HG03378 (cell line): ENCODE measurements around the gene KDM3A.
"Not testable (repeated sequence)": the region's sequence is repeated elsewhere in the genome, so short reads cannot be mapped to it uniquely, and the experiment has no call there.

Experiments
- ATAC-seq: cut with Tn5 transposase; IDR thresholded peaks from one replicate; pipeline ENCODE4 v1.9.1; 2021; ENCODE audit warnings: mild to moderate bottlenecking, moderate library complexity; ENCODE audit not compliant: unreplicated experiment

The KDM3A gene

DNA sequence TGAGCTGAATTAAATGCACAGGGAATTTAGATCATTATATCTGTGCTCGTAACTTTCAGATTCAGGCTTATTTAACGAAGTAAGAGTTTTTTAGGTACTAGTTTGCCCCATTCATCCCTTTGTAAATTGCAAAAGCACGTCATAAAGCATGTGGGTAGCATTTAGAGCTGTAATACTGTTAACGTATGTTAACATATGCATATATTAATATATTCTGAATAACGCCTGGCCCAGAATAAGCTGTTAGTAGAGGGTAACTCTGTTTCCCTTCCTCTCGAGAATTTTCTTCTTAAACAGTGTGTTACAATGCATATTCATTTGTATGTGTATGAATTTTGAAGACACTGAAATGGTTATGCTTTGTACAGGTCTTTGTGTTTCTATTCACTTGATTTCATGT lies 30.5 kb downstream of the KDM3A start:
- no peak for ATAC-seq

DNA sequence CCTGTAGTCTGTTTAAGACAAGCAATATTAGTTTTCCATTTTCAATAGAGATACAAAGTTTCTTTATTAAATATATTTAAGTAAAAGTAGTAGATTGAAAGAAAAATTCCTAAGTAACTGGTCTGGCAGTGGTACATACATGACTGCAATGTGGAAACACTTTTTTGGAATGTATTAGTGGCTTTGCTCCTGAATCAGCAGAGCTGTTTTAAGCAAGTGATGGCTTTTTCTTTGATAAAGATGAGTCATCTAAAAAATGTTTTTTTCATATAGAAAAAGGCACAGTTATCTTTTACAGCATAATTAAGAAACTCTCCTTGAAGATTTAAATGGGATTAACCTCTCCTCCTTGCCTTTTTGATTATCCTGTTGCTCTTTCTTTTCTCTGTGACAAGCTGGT lies 34.9 kb downstream of the KDM3A start:
- ATAC-seq: no peak

- ATAC-seq: no peak
These were observed 35.7 kb downstream of the KDM3A start for GRCh38 chr2:86476918-86477317.

DNA sequence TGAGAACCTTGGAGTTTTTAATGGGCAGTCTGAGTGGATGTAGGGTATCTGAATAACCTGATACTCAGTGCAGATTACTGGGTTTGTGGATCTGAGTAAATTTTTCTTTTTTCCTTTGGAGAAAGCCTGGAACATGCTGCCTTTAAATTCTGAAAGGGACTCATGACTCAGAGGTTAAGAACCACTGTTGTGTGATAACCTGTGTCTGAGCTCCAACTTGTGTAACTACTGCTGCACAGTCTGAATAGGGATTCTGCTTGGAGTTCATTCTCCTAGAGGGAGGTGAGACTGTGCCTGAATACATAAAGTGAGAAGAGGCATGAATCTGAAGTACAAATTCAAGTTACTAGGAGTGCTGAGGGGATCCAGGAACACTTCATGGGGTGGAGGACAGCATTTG lies 36.2 kb downstream of the KDM3A start:
- ATAC-seq: no peak

- ATAC-seq: no peak
These were observed 38.9 kb downstream of the KDM3A start for GRCh38 chr2:86480105-86480504.

GRCh38 chr2:86482034-86482433 lies 40.9 kb downstream of the KDM3A start:
- ATAC-seq: no peak

DNA sequence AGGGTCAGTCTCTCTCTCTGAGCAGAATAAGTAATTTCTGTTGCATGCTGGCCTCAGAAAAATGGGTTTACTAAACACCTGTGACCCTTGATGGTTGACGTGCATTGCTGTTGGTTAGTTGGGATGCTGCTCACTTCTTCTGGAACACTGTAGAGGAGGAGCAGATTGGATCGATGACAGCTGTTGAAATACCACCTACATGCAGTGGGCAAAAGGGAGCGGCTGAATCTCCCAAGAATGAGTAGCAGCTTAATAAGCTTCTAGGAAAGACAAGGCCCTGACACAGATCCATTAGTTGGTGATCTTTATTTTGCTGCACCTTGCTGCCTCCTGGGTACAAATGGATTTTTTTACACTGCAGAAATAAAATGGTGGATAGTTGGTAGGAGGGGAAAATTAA lies 43.2 kb downstream of the KDM3A start:
- no peak for ATAC-seq

- ATAC-seq: no peak
These were observed 43.9 kb downstream of the KDM3A start for GRCh38 chr2:86485103-86485502.

DNA sequence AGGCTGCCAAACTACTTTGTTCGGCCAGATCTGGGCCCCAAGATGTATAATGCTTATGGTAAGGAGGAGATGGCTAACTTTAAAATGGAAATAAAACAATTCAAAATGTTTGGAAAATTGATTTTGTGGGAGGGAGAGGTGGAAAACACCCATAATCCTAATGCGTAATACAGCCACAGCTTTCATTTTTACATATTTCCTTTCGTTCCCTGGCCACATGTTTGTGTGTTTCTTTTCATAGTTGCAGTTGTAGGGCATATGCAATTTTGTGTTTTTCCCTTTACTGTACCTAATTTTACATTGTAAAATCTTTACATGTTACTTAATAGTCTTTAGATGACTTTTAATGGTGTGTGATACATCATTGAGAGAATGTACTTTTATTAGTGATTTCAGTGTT lies 44.6 kb downstream of the KDM3A start:
- no peak for ATAC-seq

DNA sequence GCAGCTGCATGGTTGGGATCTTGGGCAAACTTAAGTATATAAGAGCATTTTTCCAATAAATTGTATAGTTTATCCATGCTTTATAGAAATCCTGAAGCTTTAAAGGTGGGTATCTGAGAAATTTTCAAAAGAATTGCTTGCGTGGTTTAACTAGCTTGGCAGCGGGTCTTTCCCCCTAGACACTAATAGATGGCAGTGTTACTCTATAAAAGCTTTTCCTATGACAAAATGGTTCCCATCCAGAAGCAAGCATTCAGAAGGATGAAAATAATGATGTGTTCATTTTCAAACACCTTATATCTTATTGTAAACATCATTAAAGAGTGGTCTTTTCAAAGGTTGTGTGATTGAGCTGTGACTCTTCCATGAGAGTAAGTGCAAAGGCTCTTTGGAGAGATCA lies 45.9 kb downstream of the KDM3A start:
- no peak for ATAC-seq

DNA sequence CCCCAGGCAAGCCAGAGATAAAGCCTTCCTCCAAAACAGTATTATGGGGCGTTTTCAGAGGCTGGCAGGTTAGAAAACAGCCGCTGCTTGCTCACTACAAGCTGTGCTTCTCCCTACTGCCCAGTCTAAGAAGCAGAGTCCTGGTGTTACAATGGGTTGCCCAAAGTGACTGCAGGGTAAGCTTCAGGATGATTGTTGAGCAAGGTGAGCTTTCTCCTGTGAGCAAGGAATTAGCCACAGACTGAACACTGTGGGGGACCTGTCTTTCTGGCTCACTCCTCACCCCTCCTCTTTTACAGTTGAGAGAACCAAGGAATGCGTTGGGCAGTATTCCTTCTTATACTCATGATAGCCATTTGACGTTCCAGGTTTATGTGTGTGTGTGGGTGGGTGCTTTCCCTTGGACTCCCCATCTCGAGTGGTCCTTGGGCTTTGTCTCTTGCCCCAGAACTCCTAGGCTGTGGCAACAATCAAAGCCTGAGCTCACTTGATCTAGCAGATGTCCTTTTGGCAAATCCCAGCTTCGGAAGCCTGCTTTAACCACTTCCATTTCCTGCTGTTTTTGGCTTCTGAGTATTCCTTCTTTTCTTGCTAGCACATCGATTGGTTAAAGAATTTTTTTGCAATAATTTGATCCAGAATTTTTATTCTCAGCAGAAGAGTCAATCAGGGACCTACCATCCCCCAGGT lies 47.5 kb downstream of the KDM3A start:
- ATAC-seq: no peak

- no peak for ATAC-seq
These were observed 48.4 kb downstream of the KDM3A start for GRCh38 chr2:86489542-86489941.

DNA sequence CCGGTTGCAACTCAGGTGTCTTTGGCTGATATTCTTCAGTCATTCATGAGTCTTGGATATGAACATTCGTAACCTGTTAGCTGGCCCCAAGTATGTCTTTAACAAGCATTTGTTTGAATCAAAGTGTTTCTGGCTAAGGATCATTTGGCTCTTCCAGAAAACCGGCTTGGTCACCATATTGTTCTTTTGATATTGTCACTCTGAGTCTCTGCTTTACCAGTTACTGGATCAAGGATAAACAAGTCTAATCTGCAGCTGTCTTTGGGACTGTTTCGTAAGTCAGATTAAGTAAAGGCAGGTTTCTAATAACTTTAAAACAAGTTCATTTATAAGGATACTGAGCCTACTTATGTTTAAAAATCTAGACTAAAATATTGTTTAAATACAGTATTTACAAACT lies 49.1 kb downstream of the KDM3A start:
- no peak for ATAC-seq

DNA sequence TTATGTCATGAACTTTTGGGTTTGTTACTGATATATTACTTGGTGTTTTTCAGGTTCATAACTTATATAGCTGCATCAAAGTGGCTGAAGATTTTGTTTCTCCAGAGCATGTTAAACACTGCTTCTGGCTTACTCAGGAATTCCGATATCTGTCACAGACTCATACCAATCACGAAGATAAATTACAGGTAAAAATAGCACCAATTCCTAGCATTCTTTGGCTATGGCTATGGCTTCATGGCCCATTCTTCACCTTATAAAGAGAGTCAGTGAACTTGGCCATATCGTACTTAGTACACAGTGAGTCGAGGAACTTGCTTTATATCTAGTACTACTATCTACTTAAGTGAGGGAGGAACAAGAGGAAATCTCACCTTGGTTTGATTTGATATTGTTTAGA lies 49.9 kb downstream of the KDM3A start:
- ATAC-seq: no peak

DNA sequence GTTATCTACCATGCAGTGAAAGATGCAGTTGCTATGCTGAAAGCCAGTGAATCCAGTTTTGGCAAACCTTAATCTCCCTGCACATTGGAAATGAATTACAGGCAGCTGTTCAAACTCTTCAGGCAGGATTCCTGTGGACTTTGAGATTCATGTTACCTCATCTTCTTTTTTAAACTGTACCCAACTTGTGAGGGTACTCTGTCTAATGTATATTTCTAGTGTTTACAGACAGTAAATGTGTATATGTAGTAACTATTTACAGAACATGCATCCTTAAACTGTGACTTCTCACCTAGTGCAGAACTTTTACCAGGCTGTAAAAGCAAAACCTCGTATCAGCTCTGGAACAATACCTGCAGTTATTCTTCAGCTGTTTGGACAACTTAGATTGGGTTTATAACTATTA lies 50.9 kb downstream of the KDM3A start:
- no peak for ATAC-seq

GRCh38 chr2:86496391-86496790 lies 55.2 kb downstream of the KDM3A start:
- not testable (repeated sequence) for ATAC-seq

DNA sequence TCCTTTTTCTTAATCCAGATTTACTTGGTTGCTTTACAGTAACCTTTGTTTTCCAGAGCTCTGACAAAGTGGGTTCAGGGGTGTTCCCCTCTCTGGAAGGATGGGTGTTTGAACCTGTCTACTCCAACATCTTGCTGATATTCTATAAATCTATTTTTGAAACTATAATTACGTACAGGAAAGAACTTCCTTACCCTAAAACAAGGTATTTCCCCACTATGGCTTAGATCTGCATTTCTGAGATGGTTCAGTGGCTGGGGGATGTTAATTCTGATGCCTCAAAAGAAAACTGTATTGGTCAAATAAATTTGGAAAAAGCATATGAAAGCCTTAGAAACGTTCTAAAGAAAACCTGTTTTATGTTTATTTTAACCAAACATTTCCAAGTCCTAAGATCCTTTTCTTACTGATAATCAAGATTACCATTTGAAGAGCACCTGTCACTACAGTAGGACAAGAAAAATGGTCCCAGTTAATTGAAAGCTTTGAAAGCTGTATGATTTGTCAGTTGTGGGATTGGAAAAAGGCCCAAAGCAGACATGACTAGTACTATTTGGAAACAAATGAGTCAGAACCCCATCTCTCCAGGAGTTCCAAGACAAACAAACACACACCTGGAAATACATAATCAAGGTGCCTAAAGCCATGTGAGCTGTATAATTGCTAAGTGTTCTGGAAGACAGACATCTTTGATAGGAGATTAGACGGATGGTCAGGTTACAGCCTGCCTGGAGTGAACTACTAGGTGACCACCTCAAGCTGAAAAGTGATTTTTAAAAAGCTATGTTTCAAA lies 57.5 kb downstream of the KDM3A start:
- no peak for ATAC-seq

DNA sequence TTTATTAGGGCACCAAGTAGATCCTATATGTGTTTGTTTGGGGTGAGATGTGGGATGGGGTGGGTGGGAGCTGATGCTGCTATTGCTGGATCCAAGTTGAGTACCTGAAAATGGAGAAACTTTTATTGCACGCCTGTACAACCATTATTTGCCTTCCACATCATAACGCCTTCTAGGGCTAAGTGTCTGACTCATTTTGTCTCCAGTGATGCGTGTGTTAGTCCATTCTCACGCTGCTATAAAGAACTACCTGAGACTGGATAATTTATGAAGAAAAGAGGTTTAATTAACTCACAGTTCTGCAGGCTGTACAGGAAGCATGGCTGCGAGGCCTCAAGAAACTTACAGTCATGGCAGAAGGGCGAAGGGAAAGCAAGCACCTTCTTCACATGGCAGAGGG lies 58.2 kb downstream of the KDM3A start:
- no peak for ATAC-seq

- ATAC-seq: no peak
These were observed 59.3 kb downstream of the KDM3A start for GRCh38 chr2:86500325-86501083.

GRCh38 chr2:86507600-86507999 lies 66.4 kb downstream of the KDM3A start:
- ATAC-seq: no peak

DNA sequence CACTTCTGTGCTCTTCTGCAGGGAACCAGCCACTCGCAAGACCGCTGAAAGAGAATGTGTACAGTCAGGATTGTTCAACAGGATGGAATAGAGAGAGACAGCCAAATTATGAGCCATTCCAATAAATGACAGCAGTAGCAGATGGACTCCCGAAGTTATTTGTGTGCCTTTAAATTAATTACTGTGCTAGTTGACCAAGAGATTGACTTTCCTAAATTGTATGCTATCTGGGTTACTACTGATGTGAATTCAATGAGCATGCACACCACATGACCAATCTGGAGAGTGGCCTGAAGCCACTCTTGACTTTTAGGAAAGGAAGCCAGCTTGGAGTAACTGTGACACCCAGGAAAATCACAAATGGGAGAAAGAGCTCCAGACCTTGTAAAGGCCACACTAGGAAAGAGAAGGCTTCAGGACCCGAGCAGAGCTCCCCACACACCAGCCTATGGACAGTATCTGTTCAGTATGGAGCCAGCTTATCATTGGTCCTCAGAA lies 69.3 kb downstream of the KDM3A start:
- ATAC-seq: no peak

- ATAC-seq: no peak
These were observed 70.9 kb downstream of the KDM3A start for GRCh38 chr2:86512034-86512433.
